ENCODE data around the gene TNRC6C. TPM values are rescaled to one million over a fixed set of nuclear protein-coding genes. Genes with fewer than 3 reads are reported as not detected.

Gene TNRC6C
- total and polyA plus RNA-seq, 2 of the 13 experiments (the other 11 are each of a cell fraction or from before 2014, with no cell fraction given): 0.66 to 4.9 TPM

- TF ChIP-seq ZNF503 (CRISPR knock-in tag; IDR thresholded peaks at IDR 0.05) (no peak), ZMYM3 (CRISPR knock-in tag; IDR thresholded peaks at IDR 0.05) (peak; percentile 94), ZSCAN25 (CRISPR knock-in tag; IDR thresholded peaks at IDR 0.05) (no peak; the same call in 1 of the 2 replicates), KMT2B (CRISPR knock-in tag; IDR thresholded peaks at IDR 0.05) (0 out of 2 replicates have a peak, but pooled peaks have one; percentile 50), ZNF329 (CRISPR knock-in tag; IDR thresholded peaks at IDR 0.05; ENCODE audit: low read depth) (0 out of 2 replicates have a peak, but pooled peaks have one; percentile 38), ZNF768 (CRISPR knock-in tag; IDR thresholded peaks at IDR 0.05) (peak; percentile 16; the same call in 1 of the 2 replicates), AGO1 (IDR thresholded peaks at IDR 0.05; ENCODE audit: low read depth, low read length, poor library complexity, severe bottlenecking) (no peak), NRL (CRISPR knock-in tag; IDR thresholded peaks at IDR 0.05; ENCODE audit: borderline replicate concordance) (no peak), TCF7 (IDR thresholded peaks at IDR 0.05; ENCODE audit: low read depth) (no peak), ZNF567 (CRISPR knock-in tag; IDR thresholded peaks at IDR 0.05; ENCODE audit: borderline replicate concordance) (no peak; the same call in 1 of the 2 replicates), ZHX2 (IDR thresholded peaks at IDR 0.05; ENCODE audit: low read depth) (no peak), ZHX2 (CRISPR knock-in tag; IDR thresholded peaks at IDR 0.05; ENCODE audit: borderline replicate concordance) (no peak), TAF1 (CRISPR knock-in tag; IDR thresholded peaks at IDR 0.05) (no peak), ZNF740 (CRISPR knock-in tag; IDR thresholded peaks at IDR 0.05) (no peak), ATF1 (CRISPR knock-in tag; IDR thresholded peaks at IDR 0.05) (no peak), THRA (CRISPR knock-in tag; IDR thresholded peaks at IDR 0.05; ENCODE audit: borderline replicate concordance) (peak; percentile 55; the same call in 1 of the 2 replicates), ZNF367 (CRISPR knock-in tag; IDR thresholded peaks at IDR 0.05; ENCODE audit: borderline replicate concordance) (no peak), ZNF224 (CRISPR knock-in tag; IDR thresholded peaks at IDR 0.05) (no peak), ZBTB3 (CRISPR knock-in tag; IDR thresholded peaks at IDR 0.05; ENCODE audit: borderline replicate concordance, low read depth) (no peak), GABPB1 (CRISPR knock-in tag; IDR thresholded peaks at IDR 0.05) (peak; percentile 22)
Observed at GRCh38 chr17:78133971-78134898, 175.7 kb downstream of the TNRC6C start (continued).
